ENCODE results near the gene RIMKLA.
A peak's percentile ranks its signal among the peaks of the same experiment; 100 is the strongest.

The RIMKLA gene, protein sequence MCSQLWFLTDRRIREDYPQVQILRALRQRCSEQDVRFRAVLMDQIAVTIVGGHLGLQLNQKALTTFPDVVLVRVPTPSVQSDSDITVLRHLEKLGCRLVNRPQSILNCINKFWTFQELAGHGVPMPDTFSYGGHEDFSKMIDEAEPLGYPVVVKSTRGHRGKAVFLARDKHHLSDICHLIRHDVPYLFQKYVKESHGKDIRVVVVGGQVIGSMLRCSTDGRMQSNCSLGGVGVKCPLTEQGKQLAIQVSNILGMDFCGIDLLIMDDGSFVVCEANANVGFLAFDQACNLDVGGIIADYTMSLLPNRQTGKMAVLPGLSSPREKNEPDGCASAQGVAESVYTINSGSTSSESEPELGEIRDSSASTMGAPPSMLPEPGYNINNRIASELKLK

DNA sequence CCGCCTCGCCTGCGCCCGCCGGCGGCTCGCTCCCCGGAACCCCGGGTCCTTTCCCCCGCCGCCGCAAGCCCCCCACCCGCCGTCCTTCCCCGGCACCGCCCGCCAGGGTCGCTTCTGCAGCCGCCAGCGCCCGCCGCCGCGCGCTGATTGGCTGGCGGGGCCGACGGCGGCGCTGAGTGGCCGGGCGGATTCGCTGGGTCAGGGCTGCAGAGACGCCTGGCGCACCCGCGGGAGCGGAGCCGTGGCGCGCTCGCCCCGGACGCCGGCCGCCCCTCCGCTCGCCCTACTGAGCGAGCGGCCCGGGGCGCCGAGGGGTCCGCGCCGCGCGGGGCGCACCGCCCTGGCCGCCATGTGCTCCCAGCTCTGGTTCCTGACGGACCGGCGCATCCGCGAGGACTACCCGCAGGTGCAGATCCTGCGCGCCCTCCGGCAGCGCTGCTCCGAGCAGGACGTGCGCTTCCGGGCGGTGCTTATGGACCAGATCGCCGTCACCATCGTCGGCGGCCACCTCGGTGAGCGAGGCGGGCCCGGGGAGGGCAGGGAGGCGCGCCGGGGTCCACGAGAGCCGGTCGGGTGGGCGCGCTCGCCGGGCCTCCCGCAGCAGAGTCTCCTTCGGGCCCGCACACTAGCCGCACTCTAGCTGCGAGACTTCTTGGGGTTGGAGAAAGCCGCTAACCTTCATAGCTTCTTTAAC is at the start of gene RIMKLA:
RIMKLA (plus strand) TSS at position 207 of the 694 bp plus-strand sequence; CDS start at position 350, 143 bp downstream.
- DNase-seq (ENCODE audit: low read depth): peak; percentile 33

DNA sequence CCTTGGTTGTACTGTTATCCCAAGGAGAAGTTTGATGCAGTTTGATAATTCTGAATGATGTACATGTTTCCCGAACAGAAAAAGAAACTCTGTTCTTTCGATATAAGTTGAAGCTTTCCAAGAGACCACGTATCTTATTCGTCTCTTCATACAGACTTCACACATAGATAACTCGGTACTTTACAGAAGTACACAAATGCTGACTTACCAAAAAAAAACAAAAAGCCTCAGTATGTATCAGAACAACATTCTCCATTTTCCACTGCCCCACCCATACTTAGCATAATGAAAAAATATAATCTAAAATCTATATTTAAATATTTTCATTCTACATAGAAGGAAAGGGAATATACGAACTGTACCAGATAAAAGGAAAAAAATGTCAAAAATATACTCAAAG is 47.7 kb upstream of the RIMKLA start:
- no peak for DNase-seq (ENCODE audit: low read depth)

DNA sequence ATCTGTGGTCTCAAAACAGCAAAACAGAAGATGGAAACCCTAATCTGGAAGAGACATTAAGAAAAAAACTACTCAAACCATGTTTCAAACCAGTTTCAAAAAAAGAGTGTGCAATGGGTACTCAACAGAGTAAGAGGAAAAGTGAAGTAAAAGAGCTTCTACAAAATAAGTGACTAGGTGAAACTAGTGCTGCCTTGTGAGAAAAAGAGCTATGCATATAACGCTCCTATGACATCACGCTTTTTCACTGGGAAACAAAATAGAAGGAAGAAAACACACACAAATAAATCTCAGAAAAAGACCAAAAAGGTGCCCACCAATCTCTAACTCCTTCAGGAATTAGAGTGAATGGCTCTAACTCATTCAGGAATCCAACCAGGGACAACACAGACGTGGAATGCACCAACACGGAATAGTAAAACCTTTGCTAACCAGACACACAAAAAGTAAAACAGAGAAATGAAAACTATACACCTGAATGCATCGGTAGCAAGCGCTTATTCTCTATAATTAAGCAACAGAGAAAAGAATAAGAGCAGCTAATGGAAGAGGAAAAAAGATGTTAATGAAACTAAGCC is 46.8 kb upstream of the RIMKLA start:
- DNase-seq (ENCODE audit: low read depth): peak; percentile 20

DNA sequence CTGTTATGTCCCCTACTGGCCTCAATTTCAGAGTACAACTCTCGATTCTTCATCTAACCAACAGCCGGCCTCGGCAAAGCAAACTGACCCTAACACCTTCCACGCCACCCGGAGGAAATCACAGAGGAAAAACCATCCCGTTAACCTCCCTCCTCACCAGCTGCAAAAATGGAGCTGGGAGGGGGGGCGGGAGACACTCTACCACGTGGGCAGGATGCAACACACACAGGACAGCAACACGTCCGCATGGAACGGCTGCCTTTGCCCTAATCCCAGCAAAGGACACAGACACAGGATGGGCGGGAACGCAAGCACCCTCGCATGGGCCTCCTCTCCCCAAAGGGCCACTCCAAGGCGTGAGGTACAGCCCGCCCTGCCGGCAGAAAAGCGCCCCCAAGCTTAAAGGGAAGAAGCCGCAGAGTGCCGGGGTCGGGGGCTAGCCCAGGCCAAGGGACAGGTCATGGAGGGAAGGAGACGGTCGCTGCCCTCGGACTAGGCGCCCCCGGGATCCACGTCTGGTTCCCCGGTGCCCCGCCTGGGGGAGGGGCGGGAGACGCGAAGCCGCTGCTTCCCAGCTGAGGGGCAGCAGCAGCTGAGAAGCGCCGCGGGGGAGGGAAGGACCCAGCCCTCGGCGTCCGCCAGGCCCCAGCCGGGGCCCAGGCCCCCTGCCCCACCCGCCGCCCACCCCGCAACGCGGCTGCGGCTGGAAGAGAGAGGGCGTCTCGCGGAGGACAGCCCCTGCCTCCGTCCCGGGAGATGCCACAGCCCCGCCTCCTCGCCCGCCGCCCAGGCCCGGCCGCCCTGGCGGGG is 46.1 kb upstream of the RIMKLA start:
- peak; percentile 76 for DNase-seq (ENCODE audit: low read depth)

DNA sequence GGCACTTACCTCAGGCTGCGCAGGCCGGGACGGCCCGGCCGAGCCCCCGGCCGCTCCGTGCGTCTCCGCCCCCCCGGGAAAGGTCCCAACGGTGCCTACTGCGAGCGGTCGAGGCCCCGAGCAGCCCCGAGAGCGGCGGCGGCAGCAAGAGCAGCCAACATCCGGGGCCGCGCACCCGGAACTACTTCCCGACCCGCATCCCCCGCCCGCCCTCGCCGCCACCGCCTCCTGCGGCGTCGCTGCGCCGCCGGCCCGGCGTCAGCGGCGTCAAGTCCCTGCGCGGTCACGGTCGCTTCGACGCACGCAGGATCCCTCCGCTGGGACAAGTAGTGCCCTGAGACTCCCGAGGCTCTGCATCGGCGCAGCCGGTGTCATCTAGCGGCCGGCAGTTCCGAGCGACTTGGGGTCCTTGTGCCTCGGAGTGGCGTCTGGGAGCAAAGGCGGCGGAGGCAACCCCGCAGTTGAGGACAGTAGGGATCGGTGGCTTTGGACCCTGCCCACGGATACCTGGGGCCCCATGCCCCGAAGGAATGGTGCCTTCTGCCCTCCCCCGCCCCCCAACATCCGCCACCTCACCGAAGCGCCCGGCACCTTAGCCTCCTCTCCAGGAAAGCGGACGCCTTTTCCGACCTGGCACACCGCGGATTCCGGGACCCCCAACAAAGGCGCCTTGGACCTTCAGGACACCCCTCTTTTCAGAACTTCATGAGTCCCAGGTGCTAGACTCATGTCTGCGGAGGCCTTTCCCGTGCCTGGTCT is 45.4 kb upstream of the RIMKLA start, which contains the start of gene FOXJ3:
FOXJ3 (minus strand) TSS at position 186 of the 759 bp plus-strand sequence. CDS start 24,142 bp downstream, outside the sequence.
- DNase-seq (ENCODE audit: low read depth): peak; percentile 97

DNA sequence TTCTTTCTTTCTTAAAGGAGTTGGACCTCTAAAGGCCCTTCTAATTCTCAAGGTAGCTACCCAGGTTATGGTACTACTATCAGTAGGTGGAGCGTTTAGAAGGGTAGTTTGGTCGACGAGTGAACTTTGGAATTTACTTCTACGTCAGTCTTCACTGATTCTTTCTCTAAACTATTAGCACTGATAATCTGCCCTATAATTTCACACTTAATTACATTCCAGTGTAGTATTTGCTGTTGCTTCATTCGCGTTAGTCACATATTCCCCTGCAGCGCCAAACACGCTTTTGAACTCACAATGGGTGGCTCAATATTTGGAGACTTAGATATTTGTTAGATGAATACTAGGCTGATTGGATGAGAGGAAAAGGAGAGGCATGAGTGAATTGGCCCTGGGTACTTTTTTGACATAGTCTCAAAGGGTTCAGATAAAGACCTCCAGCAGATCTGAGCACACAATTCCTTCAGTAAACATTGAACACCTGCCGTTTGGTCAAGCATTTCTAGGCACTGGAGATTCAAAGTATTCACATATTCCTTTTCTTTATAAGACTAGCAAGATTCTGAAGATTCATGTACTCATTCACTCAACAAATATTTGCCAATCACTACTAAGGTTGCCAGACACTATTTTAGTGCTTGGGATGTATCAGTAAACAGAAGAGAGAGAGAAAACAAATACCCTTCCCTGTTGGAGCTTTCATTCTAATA is 44.6 kb upstream of the RIMKLA start:
- DNase-seq (ENCODE audit: low read depth): peak; percentile 55

DNA sequence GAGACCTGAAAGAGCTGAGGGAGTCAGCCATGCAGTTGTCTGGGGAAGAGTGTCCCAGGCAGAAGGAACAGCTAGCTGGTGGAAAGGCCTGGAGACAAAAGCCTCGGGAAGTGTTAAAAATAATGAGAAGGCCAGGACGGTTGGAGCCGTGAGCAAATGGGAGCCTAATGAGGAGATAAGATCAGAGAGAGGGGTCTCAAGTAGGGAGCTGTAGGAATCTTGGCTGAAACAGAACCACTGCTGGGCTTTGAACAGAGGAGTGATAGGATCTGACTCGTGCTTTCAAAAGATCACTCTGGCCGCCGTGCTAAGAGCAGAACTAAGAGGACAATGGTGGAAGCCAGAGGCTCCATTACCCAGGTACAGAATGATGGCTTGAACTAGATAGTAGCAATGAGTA is 43.6 kb upstream of the RIMKLA start:
- no peak for DNase-seq (ENCODE audit: low read depth)

DNA sequence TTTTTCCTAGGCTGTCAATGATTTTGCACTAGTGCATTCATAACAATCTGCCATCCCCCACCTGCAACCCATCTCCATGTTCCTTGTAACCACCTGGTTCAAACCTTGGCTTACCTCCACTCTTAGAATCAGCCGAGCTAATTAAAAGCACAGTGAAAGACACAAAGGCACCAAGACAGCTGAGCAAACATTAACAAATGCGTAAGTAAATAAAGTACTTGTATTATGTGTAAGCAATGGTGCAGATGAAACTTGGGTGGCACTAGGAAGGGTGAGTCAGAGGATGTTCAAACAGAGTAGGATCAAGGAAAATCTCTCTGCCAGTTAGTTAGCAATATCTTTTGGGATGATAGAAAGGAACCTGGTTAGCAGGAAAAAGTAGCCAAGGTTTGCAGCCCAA is 40.5 kb upstream of the RIMKLA start:
- peak; percentile 47 for DNase-seq (ENCODE audit: low read depth)

DNA sequence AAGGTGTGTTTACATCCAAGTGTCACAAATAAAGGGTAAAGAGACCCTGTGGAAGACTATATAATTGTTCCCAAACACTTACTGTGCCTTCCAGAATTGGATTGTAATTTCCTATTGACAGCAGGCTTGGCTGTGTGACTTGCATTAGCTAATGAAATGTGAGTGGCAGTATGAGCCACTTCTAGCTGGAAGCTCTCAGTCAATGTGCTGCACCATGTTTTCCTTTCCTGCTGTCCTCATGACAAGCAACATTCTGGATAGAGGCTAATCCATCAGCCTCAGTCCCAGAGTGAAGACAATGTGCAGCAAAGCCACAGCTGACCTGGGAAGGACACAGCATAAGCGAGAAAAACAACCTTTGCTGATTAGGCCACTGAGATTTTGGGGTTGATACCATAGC is 39.7 kb upstream of the RIMKLA start:
- DNase-seq (ENCODE audit: low read depth): no peak

DNA sequence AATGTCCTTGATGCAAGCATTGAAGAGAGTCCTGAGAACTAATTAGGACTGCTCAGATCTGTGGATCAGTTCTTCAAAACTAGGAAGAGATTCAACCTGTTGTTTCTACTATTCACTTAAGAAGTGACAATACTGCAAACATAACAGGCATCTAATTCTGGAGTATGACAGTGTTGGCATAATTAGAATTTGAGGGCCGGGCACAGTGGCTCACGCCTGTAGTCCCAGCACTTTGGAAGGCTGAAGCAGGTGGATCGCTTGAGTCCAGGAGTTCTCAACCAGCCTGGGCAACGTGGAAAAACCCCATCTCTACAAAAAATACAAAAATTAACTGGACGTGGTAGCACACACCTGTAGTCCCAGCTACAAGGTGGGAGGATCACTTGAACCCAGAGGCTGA is 37.5 kb upstream of the RIMKLA start:
- no peak for DNase-seq (ENCODE audit: low read depth)

DNA sequence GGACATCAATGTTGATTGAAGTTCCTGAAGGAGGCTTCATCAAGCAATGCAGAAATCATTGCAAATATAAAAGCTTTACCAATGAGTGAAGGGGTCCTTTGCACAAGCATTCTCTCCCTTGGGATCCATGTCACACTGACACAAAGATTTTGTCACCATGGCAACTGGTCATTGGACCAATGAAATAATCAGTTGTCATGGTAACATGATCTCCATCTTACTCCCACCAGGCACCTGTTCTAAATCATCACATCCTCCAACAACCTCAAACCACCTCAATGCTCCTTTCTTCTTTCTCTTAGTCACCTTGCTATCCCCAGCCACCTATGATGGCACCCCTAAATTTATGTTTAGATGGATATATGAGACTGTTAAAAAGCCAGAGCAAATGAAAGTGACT is 32.1 kb upstream of the RIMKLA start:
- no peak for DNase-seq (ENCODE audit: low read depth)

DNA sequence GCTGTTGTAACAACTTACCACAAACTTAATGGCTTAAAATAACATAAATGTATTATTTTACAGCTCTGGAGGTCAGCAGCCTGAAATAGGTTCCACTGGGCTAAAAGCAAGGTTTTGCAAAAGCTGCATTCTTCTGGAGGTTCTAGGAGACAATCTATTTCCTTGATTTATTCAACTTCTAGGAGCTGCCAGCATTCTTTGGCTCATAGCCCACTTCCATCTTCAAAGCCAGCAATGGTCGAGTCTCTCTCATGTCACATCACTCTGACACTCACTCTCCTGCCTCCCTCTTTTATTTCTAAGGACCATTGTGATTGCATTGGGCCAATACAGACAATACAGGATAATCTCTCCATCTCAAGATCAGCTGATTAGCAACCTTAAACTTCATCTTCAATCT is 30.5 kb upstream of the RIMKLA start:
- no peak for DNase-seq (ENCODE audit: low read depth)

DNA sequence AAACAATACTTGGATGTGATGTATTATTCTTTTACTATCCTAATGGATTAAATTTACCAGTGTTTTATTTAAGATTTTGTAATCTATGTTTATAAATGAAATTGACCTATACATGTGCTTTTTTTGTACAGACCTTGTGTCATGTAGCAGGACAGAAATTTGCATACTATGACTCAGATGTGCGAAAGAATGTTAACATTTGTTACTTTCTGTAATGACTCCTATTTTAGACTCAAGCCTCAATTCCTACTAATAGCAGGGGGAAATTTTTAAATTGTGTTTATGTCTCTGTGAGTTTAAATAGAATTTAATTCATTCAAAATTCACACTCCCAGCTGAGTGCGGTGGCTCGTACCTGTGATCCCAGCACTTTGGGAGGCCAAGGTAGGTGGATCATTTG is 21.8 kb upstream of the RIMKLA start:
- peak; percentile 13 for DNase-seq (ENCODE audit: low read depth)

DNA sequence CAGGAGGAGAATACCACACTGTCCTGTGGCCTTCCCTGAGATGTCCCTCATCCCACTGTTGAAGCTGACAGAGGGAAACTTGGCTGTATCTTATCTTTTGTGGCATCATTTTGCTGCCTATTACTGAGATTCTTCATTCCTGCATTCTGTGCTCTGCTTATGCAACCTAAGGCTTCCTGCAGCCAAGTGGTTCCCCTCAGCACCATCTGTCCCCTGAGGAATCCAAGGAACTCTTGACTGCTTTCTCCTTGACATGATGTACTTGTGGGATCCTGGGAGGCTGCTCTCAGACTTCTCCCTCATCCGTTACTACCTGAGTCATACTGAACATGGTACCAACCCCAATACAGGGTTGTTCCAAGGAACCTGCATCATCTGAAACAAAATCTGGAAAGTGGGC is 21.1 kb upstream of the RIMKLA start:
- DNase-seq (ENCODE audit: low read depth): no peak

DNA sequence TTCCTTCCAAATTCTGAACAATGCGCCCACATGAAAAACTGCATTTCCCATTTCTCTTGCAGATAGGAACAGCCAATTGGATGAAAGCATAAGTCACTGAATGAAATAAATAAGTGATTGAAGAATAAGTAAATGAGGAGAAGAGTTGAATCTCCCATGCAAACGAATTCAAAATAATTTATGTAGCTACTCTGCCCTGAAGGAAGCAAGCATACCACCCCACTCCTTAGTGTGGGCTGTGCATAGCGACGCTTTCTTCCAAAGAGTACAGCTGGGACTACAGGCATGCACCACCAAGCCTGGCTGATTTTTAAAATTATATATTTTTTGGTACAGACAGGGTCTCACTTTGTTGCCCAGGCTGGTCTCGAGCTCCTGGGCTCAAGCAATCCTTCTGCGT is 16.5 kb upstream of the RIMKLA start:
- no peak for DNase-seq (ENCODE audit: low read depth)

DNA sequence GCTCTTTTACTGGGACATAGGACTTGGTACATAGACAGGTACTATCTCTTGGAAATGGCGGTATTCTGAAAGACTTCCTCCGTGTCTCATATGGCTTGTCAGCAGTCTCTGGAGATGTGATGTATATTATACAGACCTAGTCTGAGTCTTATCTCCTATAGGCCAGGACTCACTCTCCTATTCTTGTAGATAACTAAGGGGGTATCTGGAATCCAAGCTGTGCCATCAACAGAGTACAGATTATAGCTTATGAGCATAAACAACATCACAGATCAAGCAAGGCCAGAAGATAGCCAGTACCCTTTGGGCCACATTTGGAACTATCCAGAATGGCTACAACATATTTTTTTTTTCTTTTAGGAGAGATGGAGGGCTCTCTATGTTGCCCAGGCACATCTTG is 16.1 kb upstream of the RIMKLA start:
- no peak for DNase-seq (ENCODE audit: low read depth)

DNA sequence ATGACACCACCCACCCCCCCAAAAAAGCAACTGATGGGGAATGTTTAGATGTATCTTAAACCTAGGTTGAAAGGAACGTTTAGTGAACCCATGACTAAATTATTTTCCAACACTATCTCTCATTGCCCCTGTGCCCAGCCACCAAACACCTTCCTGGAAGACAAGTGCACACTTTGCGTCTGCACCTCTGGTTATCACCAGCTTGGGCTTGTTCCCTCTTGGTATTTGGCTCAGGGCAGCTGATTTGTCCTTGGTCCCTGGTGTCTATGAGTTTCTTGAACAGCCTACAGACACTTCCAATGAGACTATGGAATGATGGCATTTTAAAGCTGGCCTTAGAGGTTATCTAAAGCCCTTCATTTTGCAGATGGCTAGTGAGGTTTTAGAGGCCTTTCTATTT is 15.5 kb upstream of the RIMKLA start:
- no peak for DNase-seq (ENCODE audit: low read depth)

DNA sequence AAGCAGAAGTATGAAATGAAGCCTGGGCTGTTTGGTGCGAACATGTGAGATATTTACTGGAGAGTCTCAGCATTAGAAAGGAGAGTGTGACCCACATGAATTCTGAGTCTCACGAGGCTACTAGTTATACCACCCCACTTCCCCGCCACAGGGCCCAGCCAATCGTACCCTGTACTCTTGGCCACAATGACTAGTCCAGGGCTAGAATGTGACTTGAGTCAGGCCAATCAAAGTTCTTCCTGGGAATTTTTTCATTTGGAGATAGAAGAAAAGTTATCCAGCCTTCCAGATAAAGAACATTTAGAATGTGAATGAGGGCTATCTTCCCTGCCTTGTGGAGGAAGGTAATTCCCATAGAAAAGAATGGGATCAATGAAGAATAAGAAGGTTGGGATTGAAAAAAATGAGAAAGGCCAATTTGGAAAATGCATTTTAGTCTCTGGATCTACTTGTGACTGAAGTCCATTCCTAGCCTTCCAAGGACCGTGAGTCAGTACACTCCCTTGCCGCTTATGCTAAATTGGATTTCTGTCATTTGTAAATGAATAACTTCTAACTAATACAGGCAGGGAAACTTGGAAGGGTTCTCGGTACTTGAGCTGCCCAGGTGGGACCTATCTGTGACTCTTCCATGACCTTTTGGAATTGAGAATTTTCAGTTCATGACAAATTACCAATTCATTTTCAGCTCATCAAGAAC is 12.3 kb upstream of the RIMKLA start:
- no peak for DNase-seq (ENCODE audit: low read depth)

DNA sequence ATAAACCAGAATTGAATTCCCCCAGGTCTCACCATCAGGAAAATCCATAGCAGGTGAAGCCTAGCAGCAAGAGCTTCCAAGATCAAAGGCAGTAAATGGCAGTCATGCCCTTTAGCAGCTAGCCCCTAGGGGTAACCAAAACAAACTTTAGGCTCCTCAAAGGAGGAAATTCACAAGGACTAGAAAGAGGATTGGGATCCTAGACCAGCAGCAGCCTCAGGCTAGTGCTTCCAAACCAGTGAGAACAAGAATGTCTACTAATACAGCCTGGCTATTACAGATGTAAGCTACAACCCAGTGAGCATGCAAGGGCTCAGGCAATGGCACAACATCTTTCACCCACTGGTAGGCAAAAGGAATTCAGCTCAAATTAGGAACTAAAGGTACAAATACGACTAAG is 11.1 kb upstream of the RIMKLA start:
- no peak for DNase-seq (ENCODE audit: low read depth)

DNA sequence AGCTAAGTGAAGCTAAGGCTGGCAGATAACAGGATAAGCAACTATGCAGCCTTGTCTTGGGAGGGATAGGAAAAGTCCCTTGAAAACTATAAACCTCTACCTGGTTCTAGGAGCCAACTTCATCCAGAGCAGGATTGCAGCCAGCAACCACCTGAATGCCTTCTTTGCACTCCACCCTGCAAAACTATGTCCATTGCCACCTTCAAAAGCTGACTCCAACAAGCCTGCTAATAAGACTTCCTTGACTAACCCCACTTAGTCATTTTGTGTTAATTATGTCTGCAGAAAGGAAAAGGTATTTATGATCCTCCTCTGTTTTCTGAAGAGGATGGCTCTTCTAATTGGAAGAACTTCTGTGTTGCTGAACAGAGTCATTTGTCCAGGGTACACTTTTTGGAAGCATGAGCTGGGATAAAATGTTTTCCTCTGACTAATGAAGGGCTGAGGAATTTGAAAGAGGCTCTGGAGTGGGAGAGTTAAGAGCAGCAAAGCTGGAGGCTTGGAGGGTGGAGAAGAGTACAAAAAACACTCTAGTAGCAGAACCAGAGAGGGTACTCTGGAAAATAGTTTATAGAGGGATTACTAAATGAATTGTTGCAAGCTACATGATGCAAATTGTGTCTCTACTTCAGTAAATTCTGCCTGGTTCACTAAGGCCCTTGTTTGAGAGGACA is 9.6 kb upstream of the RIMKLA start:
- no peak for DNase-seq (ENCODE audit: low read depth)

All from ELR (cell line).